Prostate gland (tissue), 2 donors: ENCODE data around the gene IGF1R.

Experiments
- POLR2A ChIP-seq: fragments of 450-650 bp; IDR thresholded peaks from one replicate; pipeline ENCODE4 v1.6.1; 2016; ENCODE audit warnings: antibody characterized with exemption, mild to moderate bottlenecking
- POLR2AphosphoS5 ChIP-seq: sonication (generic); formaldehyde crosslinking; IDR thresholded peaks from one replicate; pipeline ENCODE4 v1.6.1; 2017; ENCODE audit warnings: antibody characterized with exemption
- TF ChIP-seq, protein P1 (sequence below), 4 experiments: fragments of 200-600 bp in 2 of 4; fragments of 450-650 bp in 2 of 4; sonication (generic) in 2 of 4; IDR thresholded peaks; 1 replicate in 3 of 4; 2 replicates in 1 of 4; pipeline ENCODE4 v1.5.1; 2016 to 2019; ENCODE audit warnings: antibody characterized with exemption in 4 of 4, mild to moderate bottlenecking in 2 of 4, moderate library complexity in 2 of 4

DNA sequence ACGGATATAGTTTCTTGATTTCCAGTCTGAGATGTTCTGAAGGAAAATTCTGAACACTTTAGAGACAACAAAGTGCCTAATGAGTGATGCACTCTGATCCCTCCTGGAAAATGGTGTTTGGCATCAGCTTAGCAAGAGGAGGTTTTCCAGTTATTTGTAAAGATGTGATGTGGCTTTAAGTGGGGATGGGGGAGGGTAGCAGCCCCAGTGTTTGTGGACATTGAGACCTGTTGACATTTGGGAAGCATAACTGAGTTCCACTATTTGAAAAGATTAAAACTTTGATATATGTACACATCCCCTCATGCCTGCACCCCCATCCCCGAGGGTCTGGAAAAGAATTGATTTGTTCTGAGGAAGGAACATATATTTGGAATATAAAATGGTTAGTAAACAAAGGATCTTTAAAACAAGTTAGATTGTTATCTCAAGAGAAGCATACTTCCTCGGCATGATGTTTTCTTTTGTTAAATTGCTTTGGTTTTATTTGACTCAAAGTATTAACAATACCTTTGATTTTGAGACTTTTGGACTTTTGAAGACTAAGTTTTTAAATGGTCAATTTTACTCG lies 6.5 kb downstream of the IGF1R start:
- TF ChIP-seq, protein P1, sequence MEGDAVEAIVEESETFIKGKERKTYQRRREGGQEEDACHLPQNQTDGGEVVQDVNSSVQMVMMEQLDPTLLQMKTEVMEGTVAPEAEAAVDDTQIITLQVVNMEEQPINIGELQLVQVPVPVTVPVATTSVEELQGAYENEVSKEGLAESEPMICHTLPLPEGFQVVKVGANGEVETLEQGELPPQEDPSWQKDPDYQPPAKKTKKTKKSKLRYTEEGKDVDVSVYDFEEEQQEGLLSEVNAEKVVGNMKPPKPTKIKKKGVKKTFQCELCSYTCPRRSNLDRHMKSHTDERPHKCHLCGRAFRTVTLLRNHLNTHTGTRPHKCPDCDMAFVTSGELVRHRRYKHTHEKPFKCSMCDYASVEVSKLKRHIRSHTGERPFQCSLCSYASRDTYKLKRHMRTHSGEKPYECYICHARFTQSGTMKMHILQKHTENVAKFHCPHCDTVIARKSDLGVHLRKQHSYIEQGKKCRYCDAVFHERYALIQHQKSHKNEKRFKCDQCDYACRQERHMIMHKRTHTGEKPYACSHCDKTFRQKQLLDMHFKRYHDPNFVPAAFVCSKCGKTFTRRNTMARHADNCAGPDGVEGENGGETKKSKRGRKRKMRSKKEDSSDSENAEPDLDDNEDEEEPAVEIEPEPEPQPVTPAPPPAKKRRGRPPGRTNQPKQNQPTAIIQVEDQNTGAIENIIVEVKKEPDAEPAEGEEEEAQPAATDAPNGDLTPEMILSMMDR (IDR thresholded peaks at IDR 0.05): no peak
- TF ChIP-seq POLR2A (no peak), POLR2AphosphoS5 (no peak)
